SK-N-MC (cell line): Measurements from ENCODE around the gene DHX32.

Experiments used
- EZH2 ChIP-seq: fragments of 200-600 bp; sonication (generic); IDR thresholded peaks from one replicate; pipeline ENCODE4 v1.6.1; 2017; ENCODE audit warnings: antibody characterized with exemption
- POLR2AphosphoS5 ChIP-seq: IDR thresholded peaks from 2 replicates; pipeline ENCODE4 v1.6.1; 2012; ENCODE audit warnings: mild to moderate bottlenecking, low read depth, low read length, borderline replicate concordance

GRCh38 chr10:125850766-125851731 lies 30.0 kb downstream of the DHX32 start:
- TF ChIP-seq EZH2 (no peak), POLR2AphosphoS5 (no peak)
